Measurements from ENCODE around the gene PTPN22. TPM values are rescaled to one million over a fixed set of nuclear protein-coding genes. Genes with fewer than 3 reads are reported as not detected.
A peak's percentile ranks its signal among the peaks of the same experiment; 100 is the strongest.

The PTPN22 gene
- total RNA-seq, 1 experiment from 2014 or later, result 10.9 TPM

- DNase-seq (ENCODE audit: low read depth), result no peak
These were observed 16.1 kb upstream of the PTPN22 start, which contains the start of gene BCL2L15 for GRCh38 chr1:113887402-113888175. Gene BCL2L15, minus strand, starts transcription at chr1:113887581. Its CDS starts 206 bp downstream, at chr1:113887375.

GRCh38 chr1:113886417-113887401, 15.2 kb upstream of the PTPN22 start:
- no peak for DNase-seq (ENCODE audit: low read depth)

GRCh38 chr1:113881661-113882060, 10.1 kb upstream of the PTPN22 start:
- no peak for DNase-seq (ENCODE audit: low read depth)

GRCh38 chr1:113879739-113880038, 8.2 kb upstream of the PTPN22 start:
- DNase-seq (ENCODE audit: low read depth), result no peak

GRCh38 chr1:113876176-113876575, 4.7 kb upstream of the PTPN22 start:
- DNase-seq (ENCODE audit: low read depth), result no peak

- DNase-seq (ENCODE audit: low read depth), result no peak
These were observed 4.2 kb upstream of the PTPN22 start for GRCh38 chr1:113875714-113876113.

- DNase-seq (ENCODE audit: low read depth), result peak; percentile 48
These were observed 2.7 kb upstream of the PTPN22 start for GRCh38 chr1:113874012-113874879.

GRCh38 chr1:113872219-113872935, 865 bp upstream of the PTPN22 start:
- DNase-seq (ENCODE audit: low read depth), result no peak

GRCh38 chr1:113870778-113871177, 734 bp downstream of the PTPN22 start:
- DNase-seq (ENCODE audit: low read depth), result no peak

GRCh38 chr1:113868387-113869083, 3.0 kb downstream of the PTPN22 start:
- peak; percentile 87 for DNase-seq (ENCODE audit: low read depth)

GRCh38 chr1:113861641-113862040, 9.9 kb downstream of the PTPN22 start:
- DNase-seq (ENCODE audit: low read depth), result no peak

- DNase-seq (ENCODE audit: low read depth), result peak; percentile 77
These were observed 10.6 kb downstream of the PTPN22 start for GRCh38 chr1:113860891-113861290.

- DNase-seq (ENCODE audit: low read depth), result no peak
These were observed 11.9 kb downstream of the PTPN22 start for GRCh38 chr1:113859478-113860175.

GRCh38 chr1:113858982-113859381, 12.5 kb downstream of the PTPN22 start:
- DNase-seq (ENCODE audit: low read depth), result no peak

GRCh38 chr1:113858418-113858817, 13.1 kb downstream of the PTPN22 start:
- DNase-seq (ENCODE audit: low read depth), result no peak

- no peak for DNase-seq (ENCODE audit: low read depth)
These were observed 13.7 kb downstream of the PTPN22 start for GRCh38 chr1:113857776-113858175.

GRCh38 chr1:113856401-113856790, 15.1 kb downstream of the PTPN22 start:
- DNase-seq (ENCODE audit: low read depth), result no peak

- no peak for DNase-seq (ENCODE audit: low read depth)
These were observed 15.7 kb downstream of the PTPN22 start for GRCh38 chr1:113855630-113856400.

GRCh38 chr1:113854234-113854633, 17.3 kb downstream of the PTPN22 start:
- no peak for DNase-seq (ENCODE audit: low read depth)

Data from HT1080 (cell line).